T-cell (primary cell): ENCODE results near the gene PROK1. TPM values are rescaled to one million over a fixed set of nuclear protein-coding genes. Genes with fewer than 3 reads are reported as not detected.
A peak's percentile ranks its signal among the peaks of the same experiment; 100 is the strongest.
"Not testable (repeated sequence)": the region's sequence is repeated elsewhere in the genome, so short reads cannot be mapped to it uniquely, and the experiment has no call there.

Experiments used
- ATAC-seq, 4 experiments: fragments of 200-7000 bp in 3 of 4; fragments of 150-1000 bp in 1 of 4; cut with Tn5 transposase; replicated peaks in 1 of 4; 1 replicate in 3 of 4; 2 replicates in 1 of 4; pipeline ENCODE4 v1.10.0; 2021; ENCODE audit warnings: moderate library complexity in 3 of 4, mild to moderate bottlenecking in 2 of 4, moderate number of reproducible peaks in 1 of 4
- CTCF ChIA-PET, 2 donors: fragments of 300-600 bp; sonication (Branson Sonifier 250); formaldehyde crosslinking; loops; one replicate each; lab custom pipeline; 2022; ENCODE audit warnings: antibody characterized with exemption in 2 of 2; lab: Charles Lee
- POLR2A ChIA-PET, 2 donors: fragments of 300-600 bp; sonication (Branson Sonifier 250); formaldehyde crosslinking; loops; one replicate each; lab custom pipeline; 2022; ENCODE audit warnings: antibody characterized with exemption in 2 of 2; lab: Charles Lee
- DNase-seq, 35 experiments: peaks; one replicate each; pipeline versions ENCODE4 v3.0.0 to v3.0.0-alpha.2; 2013 to 2023
- H3K27ac ChIP-seq: one replicate; pipeline ENCODE4 v1.5.1; 2013; ENCODE audit warnings: low read length
- H3K27me3 ChIP-seq, 2 experiments: replicated peaks in 1 of 2; 1 replicate in 1 of 2; 2 replicates in 1 of 2; pipeline versions ENCODE4 v1.6.1 to v1.7.0; 2013; ENCODE audit warnings: low read length in 1 of 2, mixed read lengths in 1 of 2; ENCODE audit not compliant: control insufficient read depth in 2 of 2, insufficient read depth in 2 of 2; ENCODE audit errors: extremely low read depth in 1 of 2
- H3K36me3 ChIP-seq, 2 donors: 1 replicate in 1 of 2; 2 replicates in 1 of 2; pipeline versions ENCODE4 v1.6.1 to v1.7.0; 2013; ENCODE audit warnings: low read length in 1 of 2; ENCODE audit not compliant: control insufficient read depth in 2 of 2, insufficient read depth in 1 of 2; ENCODE audit errors: extremely low read depth in 1 of 2
- H3K4me1 ChIP-seq, 2 experiments: 1 replicate in 1 of 2; 2 replicates in 1 of 2; pipeline versions ENCODE4 v1.6.1 to v1.7.0; 2013; ENCODE audit warnings: low read length in 2 of 2, mixed read lengths in 1 of 2; ENCODE audit not compliant: insufficient read depth in 2 of 2, control insufficient read depth in 1 of 2; ENCODE audit errors: extremely low read depth in 1 of 2
- H3K4me3 ChIP-seq, 2 donors: 1 replicate in 1 of 2; 2 replicates in 1 of 2; pipeline versions ENCODE4 v1.5.1 to v1.7.0; 2013; ENCODE audit warnings: mild to moderate bottlenecking in 2 of 2, low read length in 1 of 2, moderate library complexity in 1 of 2; ENCODE audit not compliant: control insufficient read depth in 1 of 2; ENCODE audit errors: extremely low read depth in 1 of 2
- H3K9me3 ChIP-seq: 2 replicates; pipeline ENCODE4 v1.7.0; 2013
- H3K27ac Mint-ChIP-seq, 2 donors: one replicate each; pipeline ENCODE4 v1.8.0; 2020 to 2021; ENCODE audit warnings: mild to moderate bottlenecking in 2 of 2, mixed read lengths in 2 of 2
- H3K27me3 Mint-ChIP-seq, 2 donors: one replicate each; pipeline ENCODE4 v1.8.0; 2021 to 2022; ENCODE audit warnings: mixed read lengths in 2 of 2
- H3K36me3 Mint-ChIP-seq: one replicate; pipeline ENCODE4 v1.8.0; 2021; ENCODE audit warnings: mixed read lengths
- H3K4me1 Mint-ChIP-seq, 3 donors: one replicate each; pipeline ENCODE4 v1.8.0; 2020 to 2022; ENCODE audit warnings: mixed read lengths in 3 of 3, mild to moderate bottlenecking in 1 of 3
- H3K4me3 Mint-ChIP-seq, 3 donors: one replicate each; pipeline ENCODE4 v1.8.0; 2020 to 2022; ENCODE audit warnings: mild to moderate bottlenecking in 3 of 3, mixed read lengths in 3 of 3, moderate library complexity in 3 of 3
- H3K9me3 Mint-ChIP-seq, 3 donors: one replicate each; pipeline ENCODE4 v1.8.0; 2020 to 2022; ENCODE audit warnings: mixed read lengths in 3 of 3
- WGBS: methylation state at CpG from one replicate; pipeline ENCODE4 v1.1.5; 2013; ENCODE audit warnings: missing lambda C conversion rate; ENCODE audit not compliant: insufficient coverage; 5-methylcytosine and 5-hydroxymethylcytosine counted together
- total RNA-seq, 35 experiments: library from RNA in 6 of 35; stranded (reverse) in 6 of 35; fragments of 120-200 nt in 1 of 35; gene quantifications; one replicate each; pipeline versions ENCODE4 v1.2.1 to v1.2.4 and lab custom pipeline; 2013 to 2026

PROK1 gene
- total RNA-seq, 5 donors from 2014 or later (not counting 1 experiment from before 2014, with no cell fraction given) = 0.20 TPM; not detected in 4

GRCh38 chr1:110408488-110408887 lies 42.5 kb upstream of the PROK1 start:
- Histone ChIP-seq H3K4me3 (peak overlapping the region in 1 of 2 donors; percentile 92), H3K27me3 (no peaks in the 10 kb centered on the region)
- H3K36me3 Mint-ChIP-seq = peaks cover 7% of the 10 kb centered on the region

GRCh38 chr1:110409316-110409715 lies 41.6 kb upstream of the PROK1 start:
- Histone ChIP-seq H3K27ac (no peak overlapping the region), H3K4me1 (peaks cover 16 to 19% of the 10 kb centered on the region in 2 experiments), H3K9me3 (no peaks in the 10 kb centered on the region), H3K27me3 (no peaks in the 10 kb centered on the region), H3K4me3 (no peak overlapping the region), H3K36me3 (peaks cover 0 to 5% of the 10 kb centered on the region in 2 donors)
- ChIA-PET CTCF (interaction anchor here (0.6 to 2.6 kb wide), 9 partner anchors 10 to 716 kb away, joined by 3 to 25 read pairs (median 8); partner anchors contain the start of gene RBM15 (in 1 of the 2)), POLR2A (interaction anchor here (0.6 to 1.3 kb wide), 6 partner anchors 10 to 1236 kb away, joined by 3 to 6 read pairs (median 5); partner anchors contain the start of gene RBM15 (in 1 of the 2))
- peaks cover 2% of the 10 kb centered on the region for H3K36me3 Mint-ChIP-seq
- ATAC-seq (no peak), DNase-seq (no peak)
- H3K9me3 Mint-ChIP-seq = no peaks in the 10 kb centered on the region
- no peaks in the 10 kb centered on the region for H3K27me3 Mint-ChIP-seq
- peaks cover 27 to 32% (median 31%) of the 10 kb centered on the region in 3 donors for H3K4me1 Mint-ChIP-seq
- peak overlapping the region in 2 of 3 donors; percentile 43 to 98 for H3K4me3 Mint-ChIP-seq
- H3K27ac Mint-ChIP-seq = peak overlapping the region in 1 of 2 donors; percentile 31
- WGBS = 96% methylated on average over 5 of the region's 6 CpGs

More at GRCh38 chr1:110408488-110408887, 42.5 kb upstream of the PROK1 start:
- no peak for ATAC-seq
- POLR2A ChIA-PET = interaction anchor here in 1 of 2 donors (0.6 to 1.3 kb wide), 2 partner anchors 57 to 70 kb away, joined by 3 to 5 read pairs; partner anchors contain the start of gene RBM15
- peak overlapping the region; percentile 97 to 100 (median 98) for H3K4me3 Mint-ChIP-seq
- H3K27ac Mint-ChIP-seq = peak overlapping the region; percentile 31 to 99
- no CpG with 5 or more reads among the region's 8 CpGs for WGBS
- H3K4me1 Mint-ChIP-seq = peaks cover 27 to 34% (median 34%) of the 10 kb centered on the region in 3 donors
- H3K9me3 Mint-ChIP-seq = no peaks in the 10 kb centered on the region
- no peak for DNase-seq
- Histone ChIP-seq H3K27ac (no peak overlapping the region), H3K9me3 (no peaks in the 10 kb centered on the region), H3K36me3 (peaks cover 0 to 12% of the 10 kb centered on the region in 2 donors), H3K4me1 (peaks cover 16 to 19% of the 10 kb centered on the region in 2 experiments)
- H3K27me3 Mint-ChIP-seq = no peaks in the 10 kb centered on the region
- CTCF ChIA-PET = interaction anchor here (0.6 to 2.6 kb wide), 10 partner anchors 52 to 577 kb away, joined by 3 to 25 read pairs (median 4); partner anchors contain the start of gene RBM15 (in 1 of the 2)

GRCh38 chr1:110411173-110411735 lies 39.7 kb upstream of the PROK1 start:
- ChIA-PET POLR2A (interaction anchor here in 1 of 2 donors (0.6 kb wide), 1 partner anchor 7 kb away, joined by 3 read pairs; no protein-coding TSS in a partner anchor), CTCF (interaction anchor here (0.6 to 2.4 kb wide), 11 partner anchors 13 to 1106 kb away, joined by 3 to 25 read pairs (median 4); partner anchors contain the start of gene RBM15 (in 1 of the 2))
- H3K4me3 Mint-ChIP-seq = no peak overlapping the region
- Histone ChIP-seq H3K27ac (no peak overlapping the region), H3K4me3 (no peak overlapping the region), H3K4me1 (peaks cover 9 to 13% of the 10 kb centered on the region in 2 experiments), H3K27me3 (no peaks in the 10 kb centered on the region), H3K9me3 (no peaks in the 10 kb centered on the region), H3K36me3 (no peaks in the 10 kb centered on the region)
- no peaks in the 10 kb centered on the region for H3K9me3 Mint-ChIP-seq
- H3K36me3 Mint-ChIP-seq = no peaks in the 10 kb centered on the region
- H3K4me1 Mint-ChIP-seq = peaks cover 26 to 27% (median 27%) of the 10 kb centered on the region in 3 donors
- ATAC-seq (no peak), DNase-seq (no peak)
- no peaks in the 10 kb centered on the region for H3K27me3 Mint-ChIP-seq
- no peak overlapping the region for H3K27ac Mint-ChIP-seq
- WGBS = 100% methylated on average over 3 of the region's 7 CpGs

GRCh38 chr1:110412576-110412975 lies 38.4 kb upstream of the PROK1 start:
- H3K9me3 Mint-ChIP-seq = no peaks in the 10 kb centered on the region
- 24% methylated on average over 3 of the region's 4 CpGs for WGBS
- Histone ChIP-seq H3K27ac (no peak overlapping the region), H3K27me3 (no peaks in the 10 kb centered on the region), H3K4me1 (peaks cover 5 to 7% of the 10 kb centered on the region in 2 experiments), H3K4me3 (no peak overlapping the region), H3K36me3 (no peaks in the 10 kb centered on the region), H3K9me3 (no peaks in the 10 kb centered on the region)
- POLR2A ChIA-PET = interaction anchor here in 1 of 2 donors (0.5 kb wide), 1 partner anchor 47 kb away, joined by 4 read pairs; no protein-coding TSS in a partner anchor
- DNase-seq = peak; percentile 8 to 74 (median 49)
- no peaks in the 10 kb centered on the region for H3K36me3 Mint-ChIP-seq
- no peak overlapping the region for H3K4me3 Mint-ChIP-seq
- no peaks in the 10 kb centered on the region for H3K27me3 Mint-ChIP-seq
- peak; percentile 29 to 44 (median 38) for ATAC-seq
- H3K4me1 Mint-ChIP-seq = peaks cover 15 to 23% (median 19%) of the 10 kb centered on the region in 3 donors
- CTCF ChIA-PET = interaction anchor here (0.6 to 2.4 kb wide), 12 partner anchors 8 to 369 kb away, joined by 3 to 25 read pairs (median 4); partner anchors contain the start of gene RBM15 (in 1 of the 2)
- peak overlapping the region in 1 of 2 donors; percentile 64 for H3K27ac Mint-ChIP-seq

- not testable (repeated sequence) for H3K36me3 Mint-ChIP-seq, H3K9me3 ChIP-seq, H3K27ac Mint-ChIP-seq, H3K4me1 ChIP-seq, H3K36me3 ChIP-seq, DNase-seq, H3K27ac ChIP-seq, ATAC-seq, H3K27me3 ChIP-seq, H3K4me3 Mint-ChIP-seq, H3K9me3 Mint-ChIP-seq, H3K4me3 ChIP-seq, H3K27me3 Mint-ChIP-seq
- ChIA-PET CTCF (interaction anchor here (0.6 to 2.3 kb wide), 9 partner anchors 8 to 369 kb away, joined by 3 to 25 read pairs (median 4); partner anchors contain the start of gene RBM15 (in 1 of the 2)), POLR2A (interaction anchor here in 1 of 2 donors (0.5 kb wide), 1 partner anchor 46 kb away, joined by 4 read pairs; no protein-coding TSS in a partner anchor)
- peaks cover 10 to 18% (median 14%) of the 10 kb centered on the region in 3 donors for H3K4me1 Mint-ChIP-seq
- no CpG with 5 or more reads among the region's 1 CpG for WGBS
Observed at GRCh38 chr1:110413045-110413444, 37.9 kb upstream of the PROK1 start.

GRCh38 chr1:110418729-110419128 lies 32.2 kb upstream of the PROK1 start:
- no peak overlapping the region for H3K4me3 Mint-ChIP-seq
- DNase-seq = no peak
- peaks cover 0 to 4% of the 10 kb centered on the region in 2 experiments for H3K27me3 ChIP-seq
- H3K27me3 Mint-ChIP-seq = peaks cover 2% of the 10 kb centered on the region in 2 donors
- no CpG with 5 or more reads among the region's 1 CpG for WGBS
- no peaks in the 10 kb centered on the region for H3K4me1 ChIP-seq
- no peaks in the 10 kb centered on the region for H3K9me3 ChIP-seq
- no peaks in the 10 kb centered on the region for H3K36me3 ChIP-seq
- H3K4me3 ChIP-seq = no peak overlapping the region
- no peaks in the 10 kb centered on the region for H3K4me1 Mint-ChIP-seq
- no peak overlapping the region for H3K27ac ChIP-seq
- H3K9me3 Mint-ChIP-seq = no peaks in the 10 kb centered on the region
- no peak overlapping the region for H3K27ac Mint-ChIP-seq
- ChIA-PET POLR2A (no interaction called here), CTCF (no interaction called here)
- H3K36me3 Mint-ChIP-seq = no peaks in the 10 kb centered on the region
- ATAC-seq = no peak
